ENCODE results near the gene RRP15.

RRP15 gene

DNA sequence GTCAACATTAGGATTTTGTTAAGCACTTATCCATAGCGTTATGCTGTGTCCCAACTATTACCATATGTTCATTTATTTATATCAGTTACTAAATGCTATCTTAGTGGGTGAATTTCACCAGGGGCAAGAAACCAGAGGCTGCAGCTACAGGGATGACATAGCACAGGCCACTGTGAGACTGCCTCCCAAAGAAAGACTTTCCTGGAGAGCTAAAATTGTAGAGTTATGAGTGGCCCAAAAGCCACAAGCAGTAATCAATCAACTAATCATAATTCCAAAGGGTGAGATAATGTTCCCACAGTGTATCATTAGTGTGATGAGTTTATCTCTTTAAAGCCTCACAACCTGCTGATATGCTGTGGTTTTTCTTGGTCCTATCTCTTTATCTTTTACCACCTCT lies 56.2 kb downstream of the RRP15 start:
- no peak for DNase-seq (ENCODE audit: low spot score)

DNA sequence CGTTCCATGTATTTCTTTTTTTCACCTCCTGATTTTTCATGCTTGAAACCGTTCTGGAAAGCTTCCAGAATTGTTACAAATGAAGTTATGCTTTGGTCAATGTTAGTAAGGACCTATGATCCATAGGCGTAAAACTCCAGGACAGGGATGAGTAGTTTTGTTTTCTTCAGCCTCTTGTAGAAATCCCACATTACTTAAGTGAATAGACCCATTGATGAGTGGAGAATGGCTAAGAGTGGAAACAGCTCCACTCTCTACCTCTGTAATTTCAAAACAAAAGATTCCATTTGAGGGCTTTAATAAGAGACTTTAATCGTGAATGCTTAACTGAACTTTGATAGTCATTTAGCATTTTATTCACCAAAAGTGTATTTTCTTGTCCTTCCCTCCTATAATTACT lies 57.0 kb downstream of the RRP15 start:
- DNase-seq (ENCODE audit: low spot score), result no peak

DNA sequence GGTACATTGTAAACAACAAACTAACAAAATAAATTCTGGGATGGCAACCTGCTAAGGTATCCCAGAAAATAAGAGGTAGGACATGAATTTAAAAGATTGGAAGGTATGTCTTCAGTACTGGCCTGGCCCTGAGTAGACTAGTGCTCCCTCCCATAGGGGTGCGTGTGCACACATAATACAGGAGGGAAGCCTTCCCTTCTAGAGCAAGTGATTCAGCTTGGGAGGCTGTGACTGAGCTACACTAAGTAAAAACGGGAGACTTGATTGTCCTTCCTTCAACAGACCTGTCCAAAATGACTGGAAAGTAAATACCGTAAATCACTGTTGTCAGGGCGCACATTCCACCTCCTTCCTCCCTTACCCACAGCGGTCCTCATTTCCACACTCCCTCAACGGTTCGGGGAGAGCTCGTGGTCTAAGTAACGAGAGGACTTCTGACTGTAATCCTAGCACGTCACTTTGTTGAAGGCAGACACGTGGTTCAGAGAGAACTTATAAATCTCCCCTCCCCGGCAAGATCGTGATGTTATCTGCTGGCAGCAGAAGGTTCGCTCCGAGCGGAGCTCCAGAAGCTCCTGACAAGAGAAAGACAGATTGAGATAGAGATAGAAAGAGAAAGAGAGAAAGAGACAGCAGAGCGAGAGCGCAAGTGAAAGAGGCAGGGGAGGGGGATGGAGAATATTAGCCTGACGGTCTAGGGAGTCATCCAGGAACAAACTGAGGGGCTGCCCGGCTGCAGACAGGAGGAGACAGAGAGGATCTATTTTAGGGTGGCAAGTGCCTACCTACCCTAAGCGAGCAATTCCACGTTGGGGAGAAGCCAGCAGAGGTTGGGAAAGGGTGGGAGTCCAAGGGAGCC lies 60.0 kb downstream of the RRP15 start, which contains the start of gene TGFB2:
TGFB2 (plus strand) TSS at position 523 of the 859 bp plus-strand sequence. CDS start 1,366 bp downstream, outside the sequence.
- DNase-seq (ENCODE audit: low spot score), result peak; percentile 58

DNA sequence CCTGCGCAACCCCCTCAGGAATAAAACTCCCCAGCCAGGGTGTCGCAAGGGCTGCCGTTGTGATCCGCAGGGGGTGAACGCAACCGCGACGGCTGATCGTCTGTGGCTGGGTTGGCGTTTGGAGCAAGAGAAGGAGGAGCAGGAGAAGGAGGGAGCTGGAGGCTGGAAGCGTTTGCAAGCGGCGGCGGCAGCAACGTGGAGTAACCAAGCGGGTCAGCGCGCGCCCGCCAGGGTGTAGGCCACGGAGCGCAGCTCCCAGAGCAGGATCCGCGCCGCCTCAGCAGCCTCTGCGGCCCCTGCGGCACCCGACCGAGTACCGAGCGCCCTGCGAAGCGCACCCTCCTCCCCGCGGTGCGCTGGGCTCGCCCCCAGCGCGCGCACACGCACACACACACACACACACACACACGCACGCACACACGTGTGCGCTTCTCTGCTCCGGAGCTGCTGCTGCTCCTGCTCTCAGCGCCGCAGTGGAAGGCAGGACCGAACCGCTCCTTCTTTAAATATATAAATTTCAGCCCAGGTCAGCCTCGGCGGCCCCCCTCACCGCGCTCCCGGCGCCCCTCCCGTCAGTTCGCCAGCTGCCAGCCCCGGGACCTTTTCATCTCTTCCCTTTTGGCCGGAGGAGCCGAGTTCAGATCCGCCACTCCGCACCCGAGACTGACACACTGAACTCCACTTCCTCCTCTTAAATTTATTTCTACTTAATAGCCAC lies 60.7 kb downstream of the RRP15 start:
- peak; percentile 54 for DNase-seq (ENCODE audit: low spot score)

DNA sequence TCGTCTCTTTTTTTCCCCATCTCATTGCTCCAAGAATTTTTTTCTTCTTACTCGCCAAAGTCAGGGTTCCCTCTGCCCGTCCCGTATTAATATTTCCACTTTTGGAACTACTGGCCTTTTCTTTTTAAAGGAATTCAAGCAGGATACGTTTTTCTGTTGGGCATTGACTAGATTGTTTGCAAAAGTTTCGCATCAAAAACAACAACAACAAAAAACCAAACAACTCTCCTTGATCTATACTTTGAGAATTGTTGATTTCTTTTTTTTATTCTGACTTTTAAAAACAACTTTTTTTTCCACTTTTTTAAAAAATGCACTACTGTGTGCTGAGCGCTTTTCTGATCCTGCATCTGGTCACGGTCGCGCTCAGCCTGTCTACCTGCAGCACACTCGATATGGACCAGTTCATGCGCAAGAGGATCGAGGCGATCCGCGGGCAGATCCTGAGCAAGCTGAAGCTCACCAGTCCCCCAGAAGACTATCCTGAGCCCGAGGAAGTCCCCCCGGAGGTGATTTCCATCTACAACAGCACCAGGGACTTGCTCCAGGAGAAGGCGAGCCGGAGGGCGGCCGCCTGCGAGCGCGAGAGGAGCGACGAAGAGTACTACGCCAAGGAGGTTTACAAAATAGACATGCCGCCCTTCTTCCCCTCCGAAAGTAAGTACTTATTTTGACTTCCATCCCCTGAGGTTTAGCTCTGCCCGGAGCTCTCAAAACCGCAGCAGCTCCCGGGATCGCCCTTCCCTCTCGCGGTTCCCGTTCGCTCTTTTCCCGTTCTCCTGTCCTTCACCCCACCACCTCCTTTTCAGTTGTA lies 61.5 kb downstream of the RRP15 start:
- peak; percentile 22 for DNase-seq (ENCODE audit: low spot score)

DNA sequence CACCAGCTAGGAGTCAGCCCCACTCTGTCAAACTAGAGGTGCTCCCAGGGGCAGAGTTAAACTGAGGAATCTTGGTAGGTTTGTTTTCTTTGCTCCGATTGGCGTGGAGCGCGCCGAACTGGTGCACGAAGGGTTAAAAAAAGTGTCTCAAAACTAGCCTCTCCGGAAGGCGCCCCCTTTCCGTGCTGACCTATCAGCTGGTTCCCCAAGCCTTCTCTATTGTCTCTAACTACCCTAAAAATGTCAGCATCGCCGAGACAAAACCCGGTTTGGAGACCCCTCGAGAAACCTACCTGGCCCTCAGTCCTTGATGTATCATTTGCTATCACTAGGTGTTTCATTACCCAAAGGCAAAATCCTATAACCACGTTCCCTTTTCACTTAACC lies 62.2 kb downstream of the RRP15 start:
- DNase-seq (ENCODE audit: low spot score), result peak; percentile 27

DNA sequence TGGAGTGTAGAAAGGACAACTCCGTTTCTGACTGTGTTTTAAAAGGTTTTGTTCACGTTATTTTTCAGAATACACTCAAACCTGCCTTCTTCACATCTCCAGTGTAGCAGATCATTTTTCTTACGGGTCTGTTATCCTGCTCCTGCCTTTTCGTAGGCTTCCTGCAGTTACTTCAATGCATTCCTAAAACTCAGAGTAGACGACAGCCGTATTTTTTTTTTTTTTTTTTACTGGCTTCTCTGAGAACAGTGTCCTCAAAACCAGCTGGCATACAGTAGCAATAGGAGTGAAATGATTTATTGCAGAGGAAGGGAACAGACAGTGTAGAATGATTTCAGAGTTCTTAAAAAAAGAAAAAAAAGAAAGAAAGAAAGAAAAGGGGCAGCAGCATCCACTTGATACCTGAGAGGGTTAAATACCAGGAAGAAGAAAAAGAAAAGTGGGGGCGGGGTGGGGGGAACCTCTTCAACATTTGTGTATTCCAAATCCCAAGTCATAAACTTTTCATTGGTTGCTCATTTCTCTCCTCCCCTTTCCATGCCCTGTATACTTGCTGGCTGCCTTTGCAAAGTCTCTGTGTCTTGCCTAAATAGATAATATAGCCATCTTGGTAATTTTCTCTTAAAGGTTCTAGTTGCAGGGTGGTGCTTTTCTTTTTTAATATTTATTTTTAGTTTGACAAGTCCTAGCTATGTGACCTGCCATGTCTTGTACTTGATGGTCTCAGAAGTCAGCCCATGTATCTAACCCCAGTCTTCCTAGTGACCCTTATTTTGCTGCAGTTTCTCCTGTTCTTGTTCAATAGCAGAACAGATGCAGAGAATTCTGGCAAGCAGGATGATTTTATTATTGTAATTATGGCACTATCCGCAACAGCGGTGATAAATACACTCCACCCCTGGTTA lies 62.9 kb downstream of the RRP15 start:
- DNase-seq (ENCODE audit: low spot score), result peak; percentile 28

DNA sequence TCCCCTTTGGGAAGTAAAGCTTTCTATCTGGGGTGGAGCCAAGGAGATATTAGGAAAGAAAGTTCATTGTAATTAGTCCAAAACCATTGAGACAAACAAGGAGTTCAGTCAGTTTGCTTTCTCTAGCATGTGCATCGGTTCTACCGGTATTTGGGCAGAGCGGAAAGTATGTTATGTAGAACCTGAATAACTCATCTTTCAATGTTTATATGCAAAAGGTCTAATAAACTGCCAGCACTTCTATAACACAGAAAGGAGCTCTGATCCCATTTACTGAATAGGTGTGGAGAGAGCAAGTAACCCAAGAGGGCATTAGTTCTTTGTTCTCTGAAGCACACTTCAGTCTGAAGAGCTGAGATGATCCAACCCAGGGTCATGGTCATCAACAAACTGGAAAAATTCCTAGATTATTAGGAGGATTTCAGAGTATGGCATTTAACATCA lies 63.6 kb downstream of the RRP15 start:
- DNase-seq (ENCODE audit: low spot score), result no peak

DNA sequence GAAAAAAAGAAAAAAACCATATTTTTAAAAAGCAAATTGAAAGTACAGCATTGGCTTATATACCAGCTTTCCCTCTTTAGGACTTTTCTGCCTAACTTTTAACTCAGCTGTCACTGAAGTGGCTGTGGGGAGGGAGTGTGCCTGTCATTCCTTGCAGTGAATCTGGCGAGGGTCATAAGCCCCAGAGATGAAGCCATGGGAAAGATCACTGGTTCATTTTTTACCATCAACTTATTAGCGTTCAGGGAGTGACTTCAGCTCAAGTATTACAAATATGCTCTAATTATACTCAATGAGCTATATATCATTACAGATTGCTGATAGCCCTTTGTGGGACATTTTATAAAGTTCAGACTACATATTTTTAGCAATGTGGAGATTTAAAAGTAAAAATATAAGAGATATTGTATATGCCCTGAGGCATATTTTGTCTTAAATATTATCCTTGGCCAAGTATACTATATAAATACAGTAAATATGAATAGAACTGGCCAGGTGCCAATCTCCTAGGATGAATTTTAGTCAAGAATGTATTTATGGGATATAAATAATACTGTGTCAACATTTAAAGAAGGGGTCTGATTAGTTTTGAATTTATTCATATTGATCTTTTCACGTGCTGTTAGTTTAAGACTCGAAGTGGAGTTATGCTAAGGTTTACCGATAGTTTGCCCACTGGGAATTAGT lies 64.4 kb downstream of the RRP15 start:
- no peak for DNase-seq (ENCODE audit: low spot score)

DNA sequence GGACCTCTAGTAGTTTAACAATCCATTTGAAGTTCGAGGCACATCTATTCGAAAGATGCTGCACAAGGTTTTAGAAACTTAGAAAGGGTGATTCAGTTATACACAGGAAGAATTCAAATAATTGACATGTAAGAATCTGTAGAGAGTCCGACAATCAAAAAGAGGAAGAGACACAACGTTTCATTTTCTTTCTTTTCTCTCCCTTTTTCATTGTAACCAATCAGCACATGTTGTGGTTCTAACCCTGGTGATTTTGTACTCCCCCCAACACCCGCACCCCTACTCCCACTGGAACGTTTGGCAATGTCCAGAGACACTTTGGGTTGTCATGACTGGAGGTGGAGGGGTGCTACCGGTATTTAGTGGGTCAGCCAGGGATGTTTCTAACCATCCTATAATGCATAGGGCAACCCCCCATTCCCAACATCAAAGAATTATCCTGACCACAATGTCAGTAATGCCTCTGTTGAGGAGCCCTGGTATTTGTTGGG lies 65.0 kb downstream of the RRP15 start:
- no peak for DNase-seq (ENCODE audit: low spot score)

DNA sequence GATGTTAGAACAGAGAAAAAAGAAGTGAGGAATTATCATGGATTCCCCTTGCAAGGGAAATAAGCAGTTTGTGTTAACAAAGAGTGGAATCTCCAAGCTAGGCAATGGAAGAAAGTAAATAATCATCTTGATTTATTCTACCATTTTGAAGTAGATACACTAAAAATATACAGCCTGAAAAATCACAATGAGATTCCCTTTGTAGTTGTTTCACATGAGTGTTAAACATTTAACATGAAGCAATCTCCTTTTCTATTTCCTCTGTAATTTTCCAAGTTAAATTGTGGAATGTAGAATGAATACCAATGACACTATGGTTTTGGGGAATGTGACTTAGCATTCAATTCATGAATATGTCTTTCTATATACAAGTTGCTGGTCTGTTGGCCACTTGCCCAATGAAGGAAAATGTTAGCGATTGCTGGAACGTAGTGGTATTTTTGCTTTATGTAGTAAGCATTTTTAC lies 65.7 kb downstream of the RRP15 start:
- no peak for DNase-seq (ENCODE audit: low spot score)

DNA sequence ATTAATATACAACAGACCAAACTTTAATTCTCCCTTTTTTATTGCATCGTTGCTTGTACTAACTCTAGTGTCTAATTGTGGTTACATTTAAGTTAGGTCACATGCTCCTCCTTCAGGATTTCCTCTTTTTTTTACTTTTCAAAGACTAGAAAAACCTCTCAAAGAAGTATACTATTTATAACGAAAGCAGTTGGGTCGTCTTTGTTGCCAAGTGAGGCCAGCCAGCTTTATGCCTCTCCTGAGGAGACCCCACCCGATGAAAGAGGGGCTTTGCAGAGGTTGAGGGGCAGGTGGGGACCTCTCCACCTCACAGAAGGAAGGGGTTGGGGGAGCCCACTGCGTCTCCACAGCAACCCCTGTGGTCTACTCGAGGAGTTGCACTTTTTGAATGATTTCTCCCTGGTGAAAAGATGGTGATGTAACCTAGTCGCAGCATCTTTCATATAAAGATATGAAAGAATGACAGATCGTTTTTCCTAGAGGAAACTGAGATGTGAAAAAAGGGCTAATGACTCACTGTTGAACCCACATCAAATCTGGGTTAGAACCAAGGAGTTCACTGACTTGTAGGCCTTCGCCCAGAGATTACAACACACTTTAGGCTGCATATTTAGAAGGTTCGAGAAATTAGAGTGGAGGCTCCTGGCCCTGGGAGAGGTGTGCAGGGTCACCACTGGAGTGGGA lies 66.4 kb downstream of the RRP15 start:
- DNase-seq (ENCODE audit: low spot score), result peak; percentile 48

DNA sequence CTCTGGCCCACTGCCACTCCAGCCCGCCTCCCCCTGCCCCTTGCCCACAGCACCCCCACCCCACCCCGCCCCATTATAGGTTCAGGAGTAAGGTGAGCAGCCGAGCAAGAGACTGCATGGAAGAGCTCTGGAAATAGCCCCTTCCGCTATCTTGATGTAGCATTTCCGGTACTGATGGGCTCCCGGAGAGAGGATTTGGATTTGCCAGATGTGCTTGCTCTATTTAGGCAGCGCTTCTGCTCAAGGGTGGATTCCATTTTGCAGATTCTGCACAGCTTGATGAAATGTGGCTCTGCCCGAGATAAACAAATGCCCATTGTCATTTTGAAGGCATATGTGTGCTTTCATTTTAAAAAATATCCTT lies 67.0 kb downstream of the RRP15 start:
- no peak for DNase-seq (ENCODE audit: low spot score)

DNA sequence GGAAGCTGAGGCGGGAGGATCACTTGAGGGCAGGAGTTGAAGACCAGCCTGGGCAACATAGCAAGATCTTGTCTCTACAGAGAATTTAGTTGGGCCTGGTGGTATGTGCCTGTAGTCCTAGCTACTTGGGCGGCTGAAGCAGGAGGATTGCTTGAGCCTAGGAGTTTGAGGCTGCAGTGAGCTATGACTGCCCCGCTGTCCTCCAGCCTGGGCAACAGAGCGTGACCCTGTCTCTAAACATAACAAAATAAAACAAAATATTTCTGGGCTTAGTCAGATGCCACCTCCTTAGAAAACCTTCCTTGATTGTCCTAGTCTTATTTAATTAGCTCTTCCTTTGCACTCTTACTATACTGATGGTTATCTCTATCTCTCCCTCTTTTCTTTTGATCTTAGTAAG lies 68.6 kb downstream of the RRP15 start:
- DNase-seq (ENCODE audit: low spot score), result no peak

DNA sequence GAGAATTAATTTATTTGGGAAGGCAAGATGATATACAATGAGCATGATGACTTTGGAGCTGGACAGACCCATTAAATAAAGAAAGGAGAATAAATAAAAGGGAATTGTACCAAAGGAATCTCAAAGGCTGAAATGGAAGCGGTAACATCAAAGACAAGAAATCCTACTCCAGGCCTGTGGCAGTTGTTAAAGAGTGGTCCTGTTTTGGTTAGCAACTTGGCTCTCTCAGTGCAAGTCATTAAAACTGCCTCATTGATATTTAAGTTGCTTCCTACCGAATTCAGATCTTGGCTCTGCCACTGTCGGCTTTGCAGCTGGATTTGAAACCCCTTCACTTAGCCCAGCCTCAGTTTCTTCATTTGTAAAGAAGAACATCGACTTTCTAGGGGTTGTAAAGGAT lies 70.2 kb downstream of the RRP15 start:
- DNase-seq (ENCODE audit: low spot score), result no peak

DNA sequence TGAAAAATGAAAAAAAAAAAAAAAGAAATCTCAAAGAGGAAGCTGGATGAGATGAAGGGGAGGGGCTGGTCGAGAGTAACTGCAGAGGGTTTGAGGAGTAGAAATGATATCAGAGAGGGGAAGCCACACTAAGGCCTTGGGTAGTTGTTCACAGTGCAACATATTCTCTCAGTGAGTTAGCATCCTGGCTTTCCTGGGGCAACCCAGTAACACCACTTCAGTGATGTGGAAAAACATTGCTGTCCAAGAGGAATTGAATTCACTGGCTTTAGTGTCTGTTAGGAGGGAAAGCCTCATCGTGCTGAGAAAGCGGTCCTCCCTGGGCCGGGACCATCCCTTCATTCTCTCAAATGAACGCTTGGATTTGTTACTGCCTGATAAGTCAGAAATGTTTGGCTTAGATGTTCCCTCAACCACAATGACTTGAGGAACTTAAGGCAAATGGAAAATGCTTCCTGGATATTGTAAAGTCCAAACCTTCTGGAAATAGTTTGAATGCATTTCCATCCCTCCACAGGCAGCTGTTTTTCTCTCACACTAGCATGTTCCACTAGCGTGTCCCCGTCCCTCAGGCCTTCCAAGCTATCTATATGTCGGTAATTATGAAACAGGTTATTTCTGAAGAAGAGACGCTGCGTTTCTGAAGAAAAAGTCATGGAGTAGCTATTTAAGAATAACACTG lies 72.3 kb downstream of the RRP15 start:
- DNase-seq (ENCODE audit: low spot score), result no peak

DNA sequence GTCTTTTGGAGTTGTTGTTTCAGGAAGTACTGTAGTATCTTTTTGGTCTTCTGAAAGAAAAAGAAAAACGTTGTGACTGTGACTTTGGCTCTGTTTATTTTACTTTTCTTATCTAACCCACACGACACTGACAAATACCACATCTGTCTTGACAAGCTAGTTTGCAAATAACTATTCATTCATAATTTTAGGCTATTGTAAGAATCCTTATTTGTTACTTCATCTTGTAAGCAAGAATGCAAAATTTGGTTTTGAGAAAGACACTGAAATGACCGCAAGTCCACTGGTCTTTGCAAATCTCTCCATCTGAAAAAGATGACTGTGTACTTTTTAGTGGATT lies 72.8 kb downstream of the RRP15 start:
- no peak for DNase-seq (ENCODE audit: low spot score)

DNA sequence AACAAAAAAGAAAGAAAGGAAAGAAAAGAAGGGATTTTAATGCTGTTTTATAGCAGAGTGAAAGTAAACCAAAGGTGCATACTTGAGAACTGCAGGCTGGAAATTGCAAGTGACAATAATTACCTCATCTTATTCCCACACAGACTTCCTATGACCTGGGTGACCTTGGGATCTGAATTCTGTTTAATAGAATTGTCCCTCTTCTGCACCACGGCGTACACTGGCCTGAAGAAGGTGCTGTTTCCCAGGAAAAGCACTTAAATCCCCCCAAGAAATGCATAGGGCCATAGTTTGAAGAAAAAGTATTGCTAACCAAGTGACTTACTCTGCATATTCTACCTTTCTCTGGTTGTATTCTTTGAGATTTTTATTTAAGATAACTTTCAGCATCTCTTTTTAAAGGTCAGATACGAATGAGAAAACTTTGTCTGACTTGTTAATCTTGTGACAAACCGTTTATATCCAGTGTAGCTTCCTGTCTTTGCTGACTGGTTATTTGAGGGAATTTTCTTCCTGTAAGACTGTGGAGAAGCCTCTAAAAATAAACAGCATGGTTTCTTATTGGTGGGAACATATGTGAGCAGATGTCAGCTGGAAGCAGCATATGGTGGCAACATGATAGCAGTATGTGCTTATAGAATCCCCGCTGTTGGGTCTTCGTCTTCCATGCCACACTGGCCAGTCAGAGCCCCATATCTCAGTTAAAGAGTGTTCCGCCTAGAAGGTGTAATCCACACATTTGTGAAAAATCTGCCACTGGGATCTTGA lies 76.4 kb downstream of the RRP15 start:
- no peak for DNase-seq (ENCODE audit: low spot score)

Data from hepatic stellate cell (primary cell).